HG02642 (cell line): ENCODE data around the gene DUSP9.
"Not testable (repeated sequence)": the region's sequence is repeated elsewhere in the genome, so short reads cannot be mapped to it uniquely, and the experiment has no call there.

Source experiments
- ATAC-seq: cut with Tn5 transposase; IDR thresholded peaks from one replicate; pipeline ENCODE4 v1.9.1; 2021; ENCODE audit warnings: mild to moderate bottlenecking; ENCODE audit not compliant: unreplicated experiment, poor library complexity

Gene DUSP9

DNA sequence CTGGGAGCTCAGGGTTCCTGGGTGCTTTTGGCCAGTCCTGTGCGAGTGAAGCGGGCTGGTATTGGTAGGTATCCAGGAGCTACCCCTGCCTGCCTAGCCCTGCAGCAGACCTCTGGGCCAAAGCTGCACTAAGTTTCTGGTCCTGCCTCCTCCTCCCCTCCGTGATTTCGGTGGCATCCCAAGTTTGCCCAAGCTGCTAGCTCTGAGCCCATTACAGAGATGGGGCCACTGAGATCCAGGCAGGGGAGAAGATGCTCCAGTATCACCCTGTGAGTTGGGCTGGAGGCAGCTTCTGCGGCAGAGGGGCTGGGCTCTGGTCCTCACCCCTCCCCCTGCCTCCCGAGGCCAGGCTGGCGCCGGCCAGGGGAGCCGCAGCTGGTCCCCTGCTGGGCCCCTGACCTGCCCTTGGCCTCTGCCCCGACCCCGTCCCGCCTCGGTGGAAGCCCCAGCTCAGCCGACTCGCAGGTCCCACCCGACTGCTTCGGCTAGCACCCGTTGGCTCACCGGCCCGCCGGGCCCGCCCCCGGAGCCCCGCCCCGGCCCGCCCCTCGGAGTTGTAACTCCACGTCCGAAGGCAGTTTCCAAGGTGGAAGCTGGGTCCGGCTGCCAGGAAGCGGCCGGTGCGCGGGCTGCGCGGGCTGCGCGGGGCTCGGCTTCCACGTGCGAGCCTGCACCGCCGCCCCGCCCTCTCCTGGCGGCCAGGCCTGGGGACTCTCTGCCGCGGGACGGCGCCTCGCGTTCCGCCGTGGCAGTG, at the start of gene DUSP9:
Gene DUSP9, plus strand, starts transcription at position 584 of the 754 bp plus-strand sequence. CDS start 751 bp downstream, outside the sequence.
- no peak for ATAC-seq

GRCh38 chrX:153598541-153599191, 48.3 kb upstream of the DUSP9 start, which contains the start of gene CCNQ:
Gene CCNQ (minus strand): TSS chrX:153599139. CDS start chrX:153599073, 66 bp downstream.
- ATAC-seq, result peak; percentile 61

DNA sequence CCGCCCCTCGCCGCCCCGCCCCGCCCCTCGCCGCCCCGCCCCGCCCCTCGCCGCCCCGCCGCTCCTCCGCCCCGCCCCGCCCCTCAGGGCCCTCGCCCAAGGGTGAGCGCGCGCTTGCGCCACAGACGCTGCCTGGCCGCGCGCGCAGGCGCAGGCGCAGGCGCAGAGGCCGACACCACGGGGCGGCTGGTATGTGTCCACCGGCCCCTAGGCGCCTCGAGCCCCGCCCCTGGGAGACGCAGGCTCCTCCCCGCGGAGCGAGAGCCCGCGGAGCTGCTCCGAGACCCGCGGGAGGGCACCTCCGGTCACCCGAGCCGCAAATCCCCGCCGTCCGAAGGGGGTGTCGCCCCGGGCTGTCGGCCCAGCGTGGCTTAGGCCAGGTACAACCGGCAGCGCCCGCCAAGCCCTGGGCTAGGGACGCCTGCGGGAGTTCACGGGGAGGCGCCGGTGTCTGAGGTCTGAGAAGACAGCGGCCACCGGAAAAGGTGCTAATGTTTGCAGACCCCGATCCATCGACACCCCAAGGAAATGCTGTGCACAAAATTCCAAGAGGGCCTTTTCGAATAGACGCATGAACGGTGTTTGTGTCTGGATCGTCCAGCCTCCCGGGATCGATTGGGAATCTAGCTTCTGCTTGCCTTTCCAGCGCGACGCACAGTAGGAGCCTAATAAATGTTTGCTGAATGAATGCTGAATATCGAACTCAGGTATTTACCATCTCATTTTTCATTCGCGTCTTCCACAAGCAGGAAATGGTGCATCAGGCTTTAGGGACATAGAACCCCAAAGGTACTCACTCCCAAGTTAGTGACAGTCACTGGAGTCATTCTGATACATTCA, 47.6 kb upstream of the DUSP9 start:
- ATAC-seq, result peak; percentile 88

GRCh38 chrX:153600032-153600373, 47.0 kb upstream of the DUSP9 start:
- no peak for ATAC-seq

DNA sequence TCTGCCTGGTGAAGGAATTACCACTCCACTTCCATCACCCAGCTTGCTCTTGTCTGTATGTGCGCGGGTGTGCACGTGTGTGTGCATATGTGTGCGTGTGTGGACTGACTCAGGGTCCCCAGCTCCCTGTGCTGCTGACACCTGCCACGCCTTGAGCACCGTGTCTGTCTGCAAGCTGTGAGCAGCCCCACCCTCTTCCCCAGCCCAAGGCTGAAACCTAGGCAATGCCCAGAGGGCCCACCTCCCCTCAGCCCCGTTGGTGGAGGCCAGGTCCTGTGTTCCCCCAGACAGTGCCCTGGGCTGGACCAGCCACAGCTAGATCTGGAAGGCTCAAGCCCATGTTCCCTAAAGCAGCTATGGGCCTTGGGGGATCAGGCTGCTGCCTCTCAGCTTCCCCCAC, 46.1 kb upstream of the DUSP9 start:
- ATAC-seq, result no peak

- no peak for ATAC-seq
Measured at GRCh38 chrX:153601511-153602110, 45.4 kb upstream of the DUSP9 start.

- no peak for ATAC-seq
Measured at GRCh38 chrX:153602601-153603000, 44.4 kb upstream of the DUSP9 start.

DNA sequence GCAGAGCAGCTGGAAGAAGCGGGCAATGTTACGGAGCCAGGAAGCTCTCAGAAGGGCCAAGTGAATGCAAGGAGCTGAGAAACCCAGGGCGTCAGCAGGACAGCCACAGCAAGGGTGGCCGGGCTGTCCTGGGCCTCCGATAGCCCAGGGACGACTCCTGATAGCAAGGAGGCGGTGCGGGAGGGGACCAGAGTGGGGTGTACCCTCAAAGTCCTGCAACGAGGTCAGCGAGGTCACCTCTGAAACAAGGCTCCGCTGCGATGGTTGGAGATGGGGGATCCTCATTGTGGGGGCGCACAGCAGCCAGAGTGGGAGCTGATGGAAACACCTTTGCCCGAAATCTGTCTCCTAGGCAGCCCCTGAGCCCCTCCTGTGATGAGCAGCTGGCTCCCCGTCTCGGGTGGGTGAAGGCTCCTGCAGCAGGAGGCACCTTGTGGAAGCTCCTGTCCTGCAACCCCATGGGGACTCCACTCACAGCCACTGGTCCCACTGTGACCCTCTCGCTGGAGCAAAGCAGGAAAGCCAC, 43.8 kb upstream of the DUSP9 start:
- ATAC-seq, result no peak

DNA sequence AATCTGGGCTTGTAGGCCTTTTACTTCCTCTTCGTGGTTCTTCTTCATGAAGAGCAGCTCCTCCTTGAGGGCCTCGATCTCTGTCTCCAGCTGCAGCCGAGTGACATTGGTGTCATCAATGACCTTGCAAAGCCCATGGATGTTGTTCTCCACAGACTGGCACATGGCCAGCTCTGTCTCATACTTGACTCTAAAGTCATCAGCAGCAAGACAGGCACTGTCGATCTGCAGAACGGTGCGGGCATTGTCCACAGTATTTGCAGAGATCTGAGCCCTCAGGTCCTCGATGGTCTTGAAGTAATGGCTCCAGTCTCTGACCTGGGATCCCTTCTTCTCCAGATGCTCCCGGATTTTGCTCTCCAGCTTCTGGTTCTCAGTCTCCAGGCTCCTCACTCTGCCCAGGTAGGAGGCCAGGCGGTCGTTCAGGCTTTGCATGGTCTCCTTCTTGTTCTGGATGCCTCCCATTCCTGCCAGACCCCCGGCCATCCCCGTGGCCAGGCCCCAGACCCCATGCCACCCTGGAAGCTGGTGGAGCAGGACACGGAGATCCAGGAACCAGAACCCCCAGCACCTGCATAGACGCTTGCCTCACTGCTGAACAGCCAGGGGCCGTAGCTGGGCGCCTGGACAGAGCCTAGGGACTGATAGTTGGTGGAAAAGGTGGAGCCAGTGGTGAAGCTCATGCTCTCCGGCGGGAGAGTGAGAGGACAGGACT, 42.2 kb upstream of the DUSP9 start:
- not testable (repeated sequence) for ATAC-seq

- no peak for ATAC-seq
Measured at GRCh38 chrX:153606503-153606902, 40.5 kb upstream of the DUSP9 start.

DNA sequence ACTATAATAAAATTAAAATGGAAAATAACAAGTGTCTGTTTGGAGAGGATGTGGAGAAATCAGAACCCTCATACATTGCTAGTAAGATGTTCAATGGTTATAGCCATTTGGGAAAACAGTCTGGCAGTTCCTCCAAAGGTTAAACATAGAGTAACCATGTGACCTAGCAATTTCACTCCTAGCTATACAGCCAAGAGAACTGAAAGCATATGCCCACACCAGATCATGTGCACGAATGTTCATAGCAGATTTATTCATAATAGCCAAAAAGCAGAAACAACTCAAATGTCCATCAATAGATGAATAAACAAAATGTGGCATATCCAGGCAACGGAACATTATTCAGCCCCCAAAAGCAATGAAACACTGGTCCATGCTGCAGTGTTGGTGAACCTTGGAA, 38.6 kb upstream of the DUSP9 start:
- ATAC-seq, result no peak

DNA sequence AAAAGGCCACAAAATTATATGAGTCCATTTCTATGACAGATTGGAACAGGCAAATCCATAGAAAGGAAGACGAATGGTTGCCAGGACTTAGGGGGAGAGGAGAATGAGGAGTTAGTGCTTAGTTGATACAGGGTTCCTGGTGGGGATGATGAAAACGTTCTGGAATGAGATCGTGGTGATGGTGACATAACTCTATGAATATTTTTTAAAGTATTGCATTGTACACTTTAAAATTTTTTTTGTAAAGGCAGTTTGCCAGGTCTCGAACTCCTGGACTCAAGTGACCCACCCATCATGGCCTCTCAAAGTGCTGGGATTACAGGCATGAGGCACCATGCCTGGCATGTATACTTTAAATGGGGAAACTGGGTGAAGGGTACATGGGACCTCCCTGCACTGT, 38.2 kb upstream of the DUSP9 start:
- no peak for ATAC-seq

- ATAC-seq, result no peak
Measured at GRCh38 chrX:153609917-153610835, 36.8 kb upstream of the DUSP9 start.

- ATAC-seq, result no peak
Measured at GRCh38 chrX:153610836-153611213, 36.2 kb upstream of the DUSP9 start.

DNA sequence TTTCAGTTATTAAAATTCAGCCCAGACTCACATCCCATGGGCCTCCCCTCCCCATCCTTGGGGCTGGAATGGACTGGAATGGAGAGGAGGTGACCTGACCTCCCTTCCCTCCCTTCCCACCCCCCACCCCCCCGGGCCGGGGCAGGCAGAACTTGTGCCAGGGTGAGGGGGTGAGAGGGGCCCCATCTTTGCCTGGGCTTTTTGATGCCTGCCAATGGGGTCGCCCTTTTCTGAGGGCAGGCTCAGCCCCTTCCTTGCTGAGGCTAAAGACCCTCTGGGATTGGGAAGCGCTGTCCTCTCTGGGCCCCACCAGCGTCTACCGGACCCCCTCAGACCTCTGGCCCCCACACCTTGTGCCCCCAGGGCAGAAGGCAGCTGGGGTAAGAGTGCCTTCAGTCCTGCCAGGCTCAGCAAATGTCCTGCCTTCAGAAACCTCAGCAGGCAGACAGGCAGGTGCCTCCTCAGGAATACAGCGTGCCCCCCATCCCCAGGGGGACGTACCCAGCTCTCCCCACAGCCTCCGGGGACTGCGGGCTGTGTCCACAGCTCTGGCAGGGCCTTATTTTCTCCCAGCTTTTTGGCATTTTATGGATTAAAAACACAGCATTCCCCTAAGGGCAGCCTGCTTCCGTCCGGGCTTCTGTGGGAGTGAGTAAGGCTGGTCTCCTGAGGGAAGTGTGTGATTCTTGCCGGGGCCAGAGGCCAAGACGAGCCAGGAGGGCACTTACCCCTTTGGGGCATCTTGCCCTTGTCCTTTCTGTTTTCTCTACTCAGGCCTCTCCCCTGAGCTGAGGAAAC, 35.5 kb upstream of the DUSP9 start:
- ATAC-seq, result no peak

GRCh38 chrX:153612413-153612812, 34.6 kb upstream of the DUSP9 start:
- no peak for ATAC-seq

- ATAC-seq, result no peak
Measured at GRCh38 chrX:153614818-153615217, 32.2 kb upstream of the DUSP9 start.

DNA sequence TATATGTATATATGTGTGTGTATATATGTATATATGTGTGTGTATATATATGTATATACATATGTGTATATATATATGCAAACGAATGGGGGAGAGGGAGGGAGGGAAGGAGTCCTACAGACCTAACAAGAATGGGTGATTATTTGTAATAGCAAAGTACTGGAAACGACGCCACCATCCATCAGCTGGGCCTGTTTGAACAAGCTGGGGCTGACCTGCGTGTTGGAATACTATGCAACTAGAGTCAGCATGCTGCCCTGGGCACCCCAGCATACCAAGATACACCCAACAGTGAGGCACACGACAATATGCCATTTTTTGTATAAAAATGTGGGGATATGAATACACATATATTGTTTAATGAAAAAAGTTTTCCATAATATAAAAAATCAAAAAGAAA, 26.4 kb upstream of the DUSP9 start:
- ATAC-seq, result no peak
